Amniotic epithelial cell (primary cell): Measurements from ENCODE around the gene STOM.
A peak's percentile ranks its signal among the peaks of the same experiment; 100 is the strongest.
"Not testable (repeated sequence)": the region's sequence is repeated elsewhere in the genome, so short reads cannot be mapped to it uniquely, and the experiment has no call there.

Experiments
- DNase-seq: peaks from one replicate; pipeline ENCODE4 v3.0.0-alpha.2; 2010; ENCODE audit warnings: low read depth

Gene STOM, protein sequence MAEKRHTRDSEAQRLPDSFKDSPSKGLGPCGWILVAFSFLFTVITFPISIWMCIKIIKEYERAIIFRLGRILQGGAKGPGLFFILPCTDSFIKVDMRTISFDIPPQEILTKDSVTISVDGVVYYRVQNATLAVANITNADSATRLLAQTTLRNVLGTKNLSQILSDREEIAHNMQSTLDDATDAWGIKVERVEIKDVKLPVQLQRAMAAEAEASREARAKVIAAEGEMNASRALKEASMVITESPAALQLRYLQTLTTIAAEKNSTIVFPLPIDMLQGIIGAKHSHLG

GRCh38 chr9:121369595-121370265, at the start of gene STOM:
Gene STOM (minus strand): TSS chr9:121370250. CDS start chr9:121370187, 63 bp downstream.
- peak; percentile 73 for DNase-seq

- no peak for DNase-seq
Measured at GRCh38 chr9:121411993-121412392, 41.9 kb upstream of the STOM start.

DNA sequence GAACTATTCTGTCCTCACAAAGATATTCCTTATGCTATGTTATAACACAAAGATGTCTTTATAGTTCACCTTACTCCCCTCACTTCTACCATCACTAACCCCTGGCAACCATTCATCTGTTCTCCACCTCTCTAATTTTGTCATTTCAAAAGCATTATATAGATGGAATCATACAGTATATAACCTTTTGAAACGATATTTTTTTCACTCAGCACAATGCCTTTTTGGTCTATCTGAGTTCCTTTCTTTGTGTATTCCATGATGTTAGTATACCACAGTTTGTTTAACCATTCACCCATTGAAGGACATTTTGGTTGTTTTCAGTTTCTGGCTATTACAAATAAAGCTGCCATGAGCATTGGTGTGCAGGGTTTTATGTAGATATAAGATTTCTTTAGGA, 35.8 kb upstream of the STOM start:
- DNase-seq: no peak

- DNase-seq: no peak
Measured at GRCh38 chr9:121404906-121405305, 34.9 kb upstream of the STOM start.

DNA sequence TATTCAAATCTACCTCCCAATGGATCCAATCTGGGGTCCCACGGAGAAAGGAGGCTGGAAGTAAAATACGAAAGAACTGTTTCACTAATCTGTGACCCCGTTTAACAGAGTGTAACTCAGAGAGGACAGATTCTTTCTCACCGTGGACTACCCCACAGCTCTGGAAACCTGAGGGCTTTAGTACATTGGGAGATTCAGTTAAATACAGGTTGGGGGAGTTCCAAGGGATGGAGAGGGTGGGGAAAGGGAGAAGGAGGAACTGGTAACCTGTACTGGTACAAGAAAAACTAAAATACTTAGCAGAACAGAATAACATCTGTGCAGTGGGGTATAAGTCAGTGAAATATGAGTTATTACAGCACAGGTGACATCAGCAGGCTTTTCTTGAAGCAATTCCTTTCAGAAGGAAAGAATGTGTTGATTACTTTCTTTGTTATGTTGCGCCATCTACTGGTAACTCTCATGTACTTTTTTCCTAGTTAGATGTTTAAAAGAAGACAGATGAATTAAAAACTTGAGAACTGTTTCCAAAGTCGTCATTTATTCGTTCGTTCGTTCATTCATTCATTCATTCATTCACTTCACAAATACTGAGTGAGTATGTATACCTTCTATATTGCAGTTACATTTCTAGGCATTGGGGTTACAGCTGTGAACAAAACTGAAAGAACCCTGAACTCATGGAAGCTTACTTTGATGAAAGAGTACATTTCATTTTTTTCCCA, 30.0 kb upstream of the STOM start:
- peak; percentile 76 for DNase-seq

GRCh38 chr9:121399126-121399882, 29.3 kb upstream of the STOM start:
- no peak for DNase-seq

DNA sequence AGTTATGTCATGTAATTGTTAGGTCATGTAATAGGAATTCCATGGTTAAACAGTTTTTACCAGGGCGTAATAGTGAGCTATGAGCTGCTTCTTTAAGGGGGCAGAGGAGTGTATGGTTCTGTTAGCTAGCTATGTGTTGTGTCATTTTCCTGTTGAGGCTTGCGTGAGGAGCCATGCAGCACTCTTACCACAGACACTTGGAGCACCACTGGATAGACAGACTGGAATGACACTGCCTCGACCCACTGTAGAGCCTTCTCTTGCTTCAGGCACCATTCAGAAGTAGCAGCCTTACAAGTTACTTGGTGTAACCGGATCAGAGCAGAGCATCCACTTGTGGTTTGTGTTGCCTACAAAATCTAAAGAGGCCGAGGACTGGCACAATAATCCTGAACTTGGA, 28.3 kb upstream of the STOM start:
- peak; percentile 84 for DNase-seq

GRCh38 chr9:121397277-121397676, 27.2 kb upstream of the STOM start:
- not testable (repeated sequence) for DNase-seq

- DNase-seq: no peak
Measured at GRCh38 chr9:121395558-121395957, 25.5 kb upstream of the STOM start.

- no peak for DNase-seq
Measured at GRCh38 chr9:121394292-121394691, 24.2 kb upstream of the STOM start.

- no peak for DNase-seq
Measured at GRCh38 chr9:121393318-121393717, 23.3 kb upstream of the STOM start.

- no peak for DNase-seq
Measured at GRCh38 chr9:121390372-121390771, 20.3 kb upstream of the STOM start.

- no peak for DNase-seq
Measured at GRCh38 chr9:121388140-121388905, 18.3 kb upstream of the STOM start.

GRCh38 chr9:121386442-121387175, 16.6 kb upstream of the STOM start:
- DNase-seq: no peak

DNA sequence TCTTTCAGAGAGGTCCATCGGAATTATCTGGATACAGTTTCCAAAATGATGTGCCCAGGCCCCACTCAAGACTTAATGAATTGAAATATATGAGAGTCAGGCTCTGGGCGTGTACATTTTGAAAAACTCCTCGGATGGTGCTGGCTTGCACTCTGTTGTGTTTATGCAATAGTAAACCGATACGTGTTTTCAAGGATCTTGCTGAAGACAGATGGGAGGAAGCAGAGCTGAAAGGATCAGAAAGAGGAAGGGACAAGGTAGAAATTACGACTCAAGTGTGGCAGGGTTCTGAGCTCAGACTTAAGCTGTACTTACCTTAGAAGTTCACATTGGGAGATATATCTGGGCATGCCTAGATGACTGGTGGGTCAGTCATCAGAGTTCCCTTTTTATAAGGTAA, 13.7 kb upstream of the STOM start:
- no peak for DNase-seq

GRCh38 chr9:121380846-121381245, 10.8 kb upstream of the STOM start:
- no peak for DNase-seq

- peak; percentile 34 for DNase-seq
Measured at GRCh38 chr9:121376214-121376830, 6.3 kb upstream of the STOM start.

DNA sequence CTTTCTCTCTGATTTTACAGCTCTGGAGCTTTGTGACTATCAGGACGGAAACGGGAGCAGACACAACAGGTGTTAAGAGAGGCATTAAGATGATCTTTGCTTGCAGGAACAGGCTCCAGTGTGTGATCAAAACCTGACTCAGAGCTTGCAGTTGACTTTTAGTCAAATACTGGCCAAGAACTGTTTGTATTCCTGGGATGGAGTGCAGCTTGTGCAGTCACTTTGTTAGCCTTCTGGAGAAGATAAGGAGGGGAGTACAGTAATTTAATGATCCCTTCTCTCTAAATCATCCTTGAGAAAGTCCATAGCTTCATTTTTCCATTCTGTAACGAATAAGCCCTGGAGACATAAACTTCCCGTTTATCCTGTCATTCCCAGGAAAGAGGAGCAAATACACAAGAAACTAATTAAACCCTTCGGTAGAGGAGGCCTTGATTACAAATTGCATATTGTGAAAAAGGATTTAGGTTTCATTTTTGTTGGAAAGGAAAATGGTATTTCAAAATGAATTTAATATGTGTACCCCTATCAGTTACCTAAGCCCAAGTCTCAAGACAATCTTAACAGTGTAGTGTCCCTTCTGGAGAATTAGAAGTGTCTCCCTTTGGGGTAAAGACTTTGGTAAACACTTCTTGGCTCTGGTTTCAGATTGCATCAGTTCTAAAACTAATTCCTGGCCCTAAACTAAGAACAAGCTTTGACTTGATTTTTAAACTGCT, 3.1 kb upstream of the STOM start:
- DNase-seq: peak; percentile 61

DNA sequence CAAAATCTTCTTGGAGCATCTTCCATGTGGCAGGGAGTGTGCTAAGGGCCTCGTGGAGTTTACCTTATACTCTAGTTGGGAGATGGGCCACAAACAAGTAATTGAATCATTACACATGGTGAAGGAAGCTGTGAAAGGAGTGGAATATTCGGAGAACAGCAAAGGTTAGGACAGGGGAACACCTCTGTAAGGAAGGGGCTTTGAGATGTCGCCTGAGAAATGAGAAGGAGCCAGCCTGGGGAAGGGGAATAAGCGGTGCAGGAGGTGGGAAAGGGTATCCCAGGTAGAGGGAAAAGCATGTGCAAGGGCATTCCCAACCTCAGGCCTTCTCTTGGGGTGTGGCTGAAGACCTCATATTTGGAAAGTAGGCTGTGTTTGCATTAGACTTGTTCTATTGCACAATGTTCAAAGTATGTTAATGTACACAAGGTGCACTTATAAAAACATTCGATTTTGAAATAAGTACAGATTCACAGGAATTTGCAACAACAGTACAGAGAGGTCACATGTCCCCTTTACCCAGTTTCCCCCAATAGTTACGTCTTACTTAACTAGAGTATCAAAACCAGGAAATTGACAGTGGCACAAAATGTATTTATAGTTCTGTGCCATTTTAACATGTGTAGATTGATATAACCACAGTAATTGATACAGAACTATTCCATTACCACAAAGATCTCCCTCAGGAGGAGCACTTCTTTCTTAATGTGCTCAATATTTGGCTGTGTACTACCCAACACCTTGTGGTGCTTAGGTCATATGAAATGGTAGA, 2.4 kb upstream of the STOM start:
- DNase-seq: no peak
